Measurements from ENCODE around the gene SCARB1. TPM values are rescaled to one million over a fixed set of nuclear protein-coding genes. Genes with fewer than 3 reads are reported as not detected.

SCARB1 gene
- total and polyA plus RNA-seq, 2 of the 13 experiments (the other 11 are each of a cell fraction or from before 2014, with no cell fraction given) = 63.4 to 160 TPM

GRCh38 chr12:124830306-124830705 is 33.4 kb downstream of the SCARB1 start:
- in situ Hi-C loops (cut with HindIII; ENCODE audit: extremely low pct_ligation_motif_present, low pct_unique_long_range_greater_than_20kb) (no loop called here), intact Hi-C loops (cut with micrococcal nuclease; ENCODE audit: unreplicated experiment) (no loop called here)
- ChIA-PET POLR2A (interaction anchor here (3.4 to 3.6 kb wide), 2 partner anchors 8 to 85 kb away, joined by 16 to 49 read pairs; partner anchors contain the start of gene UBC), CTCF (ENCODE audit: low intra/inter-chr PET ratio, low total read pairs) (no interaction called here)
- Histone ChIP-seq H2AFZ (ENCODE audit: low read length) (no peak overlapping the region), H3K4me3 (replicated peaks in 1 of 3; ENCODE audit: insufficient read depth in 1 of 3, low read depth in 2 of 3, low read length in 3 of 3) (no peak overlapping the region), H3K9me3 (ENCODE audit: low read length) (no peaks in the 10 kb centered on the region), H3K36me3 (replicated peaks in 1 of 2; ENCODE audit: control insufficient read depth in 1 of 2, insufficient read depth in 2 of 2, low read length in 2 of 2) (peaks cover 10 to 18% of the 10 kb centered on the region in 2 experiments; a peak in 4 of 5 replicates), H3K27ac (ENCODE audit: extremely low read length, insufficient read depth, low read length) (peak overlapping the region; percentile 95), H3K9ac (ENCODE audit: insufficient read depth, low read depth, low read length) (no peak overlapping the region), H3K27me3 (ENCODE audit: control insufficient read depth in 1 of 2, insufficient read depth in 2 of 2, low read length in 2 of 2) (no peaks in the 10 kb centered on the region), H3K79me2 (ENCODE audit: insufficient read depth, low read length) (peaks cover 81% of the 10 kb centered on the region), H4K20me1 (ENCODE audit: insufficient read depth, low read length) (no peaks in the 10 kb centered on the region), H3K4me2 (ENCODE audit: low read depth, low read length) (no peak overlapping the region), H3K4me1 (ENCODE audit: insufficient read depth, low read length) (peaks cover 92% of the 10 kb centered on the region)
- TF ChIP-seq ZFP37 (CRISPR knock-in tag; IDR thresholded peaks at IDR 0.05; ENCODE audit: borderline replicate concordance) (no peak), POGK (CRISPR knock-in tag; conservative IDR thresholded peaks at IDR 0.05) (no peak), GLI4 (CRISPR knock-in tag; IDR thresholded peaks at IDR 0.05; ENCODE audit: borderline replicate concordance) (no peak), RERE (CRISPR knock-in tag; IDR thresholded peaks at IDR 0.05; ENCODE audit: low read depth) (no peak), NR0B2 (CRISPR knock-in tag; IDR thresholded peaks at IDR 0.05) (no peak), MAFG (CRISPR knock-in tag; IDR thresholded peaks at IDR 0.05) (no peak), ZSCAN31 (CRISPR knock-in tag; IDR thresholded peaks at IDR 0.05; ENCODE audit: low read depth) (no peak)
- BruUV-seq (replicated peaks) = no TSS peak
- FAIRE-seq (no peak), ATAC-seq (no peak), DNase-seq (ENCODE audit: low spot score) (no peak)
- 97% methylated on average over 6 of the region's 6 CpGs for WGBS (ENCODE audit: low lambda C conversion rate)
